GM12873 (cell line): ENCODE measurements around the gene GAK.

ENCODE experiments used
- CTCF ChIP-seq: IDR thresholded peaks from 2 replicates; pipeline ENCODE4 v1.5.1; 2012; ENCODE audit warnings: low read depth, mild to moderate bottlenecking, moderate library complexity, low read length, control low read depth; ENCODE audit not compliant: insufficient read depth; ENCODE audit errors: missing control alignments

GAK gene

GRCh38 chr4:835148-836002 is 96.7 kb downstream of the GAK start:
- TF ChIP-seq CTCF = no peak

GRCh38 chr4:834368-835147 is 97.6 kb downstream of the GAK start:
- TF ChIP-seq CTCF = no peak

- TF ChIP-seq CTCF = no peak
These were observed 98.3 kb downstream of the GAK start for GRCh38 chr4:833731-834367.

GRCh38 chr4:833156-833555 is 99.0 kb downstream of the GAK start:
- TF ChIP-seq CTCF = no peak

GRCh38 chr4:832536-832935 is 99.6 kb downstream of the GAK start:
- no peak for TF ChIP-seq CTCF

- TF ChIP-seq CTCF = no peak
These were observed 100.0 kb downstream of the GAK start for GRCh38 chr4:832108-832507.

GRCh38 chr4:831483-831805 is 100.7 kb downstream of the GAK start:
- TF ChIP-seq CTCF = no peak
